ENCODE data around the gene IL34. TPM values are rescaled to one million over a fixed set of nuclear protein-coding genes. Genes with fewer than 3 reads are reported as not detected.

Gene IL34
- total and polyA plus RNA-seq, 2 experiments from 2014 or later: not detected

- H3K27ac ChIP-seq: no peak overlapping the region
- peaks cover 44% of the 10 kb centered on the region for H3K4me1 ChIP-seq (ENCODE audit: insufficient read depth)
- 78 to 86% methylated on average over 27 to 30 of the region's 30 CpGs for WGBS, 2 experiments (ENCODE audit: low coverage in 1 of 2, low lambda C conversion rate in 2 of 2, missing lambda C conversion rate in 2 of 2)
- H2AFZ ChIP-seq: no peak overlapping the region
- no peaks in the 10 kb centered on the region for H4K20me1 ChIP-seq (ENCODE audit: insufficient read depth)
- no peak for TF ChIP-seq EZH2phosphoT487 (IDR thresholded peaks at IDR 0.05; ENCODE audit: insufficient read depth, low read depth)
- TF ChIP-seq EZH2 (IDR thresholded peaks at IDR 0.05; ENCODE audit: insufficient read depth, poor library complexity, severe bottlenecking): no peak
- H3K27me3 ChIP-seq (replicated peaks; ENCODE audit: insufficient read depth): no peaks in the 10 kb centered on the region
- no peaks in the 10 kb centered on the region for H3K9me2 ChIP-seq (ENCODE audit: insufficient read depth)
- peaks cover 22% of the 10 kb centered on the region for H3F3A ChIP-seq (ENCODE audit: insufficient read depth)
- no peaks in the 10 kb centered on the region for H3K9me3 ChIP-seq (ENCODE audit: low read depth)
- no peak for DNase-seq
- no peaks in the 10 kb centered on the region for H3K36me3 ChIP-seq (ENCODE audit: low read depth)
- H3K4me3 ChIP-seq: no peak overlapping the region
- H3K79me2 ChIP-seq (ENCODE audit: insufficient read depth): no peaks in the 10 kb centered on the region
- H3K4me2 ChIP-seq (ENCODE audit: unreplicated experiment): no peak overlapping the region
- in situ Hi-C loops (cut with MboI): no loop called here
- H3K9ac ChIP-seq: no peak overlapping the region
These were observed 54.0 kb downstream of the IL34 start for GRCh38 chr16:70700101-70701020.

- no peak overlapping the region for H3K9ac ChIP-seq
- in situ Hi-C loops (cut with MboI): no loop called here
- H3K4me3 ChIP-seq: no peak overlapping the region
- no peaks in the 10 kb centered on the region for H3K79me2 ChIP-seq (ENCODE audit: insufficient read depth)
- no peaks in the 10 kb centered on the region for H3K9me2 ChIP-seq (ENCODE audit: insufficient read depth)
- H3F3A ChIP-seq (ENCODE audit: insufficient read depth): peaks cover 21% of the 10 kb centered on the region
- DNase-seq: no peak
- no peak overlapping the region for H3K27ac ChIP-seq
- TF ChIP-seq EZH2 (IDR thresholded peaks at IDR 0.05; ENCODE audit: insufficient read depth, poor library complexity, severe bottlenecking) (no peak), EZH2phosphoT487 (IDR thresholded peaks at IDR 0.05; ENCODE audit: insufficient read depth, low read depth) (no peak)
- 86 to 90% methylated on average over 3 of the region's 3 CpGs for WGBS, 2 experiments (ENCODE audit: low coverage in 1 of 2, low lambda C conversion rate in 2 of 2, missing lambda C conversion rate in 2 of 2)
- H4K20me1 ChIP-seq (ENCODE audit: insufficient read depth): no peaks in the 10 kb centered on the region
- no peaks in the 10 kb centered on the region for H3K36me3 ChIP-seq (ENCODE audit: low read depth)
- H3K4me2 ChIP-seq (ENCODE audit: unreplicated experiment): no peak overlapping the region
- H3K9me3 ChIP-seq (ENCODE audit: low read depth): no peaks in the 10 kb centered on the region
- no peaks in the 10 kb centered on the region for H3K27me3 ChIP-seq (replicated peaks; ENCODE audit: insufficient read depth)
- H3K4me1 ChIP-seq (ENCODE audit: insufficient read depth): peaks cover 48% of the 10 kb centered on the region
- no peak overlapping the region for H2AFZ ChIP-seq
These were observed 54.7 kb downstream of the IL34 start for GRCh38 chr16:70701036-70701435.

GRCh38 chr16:70701596-70701995 is 55.2 kb downstream of the IL34 start:
- WGBS, 2 experiments (ENCODE audit: low coverage in 1 of 2, low lambda C conversion rate in 2 of 2, missing lambda C conversion rate in 2 of 2): 71 to 73% methylated on average over 9 of the region's 9 CpGs
- Histone ChIP-seq H3K79me2 (ENCODE audit: insufficient read depth) (no peaks in the 10 kb centered on the region), H3K9ac (peak overlapping the region; percentile 80), H3K4me2 (ENCODE audit: unreplicated experiment) (no peak overlapping the region), H4K20me1 (ENCODE audit: insufficient read depth) (no peaks in the 10 kb centered on the region), H3K4me1 (ENCODE audit: insufficient read depth) (peaks cover 52% of the 10 kb centered on the region), H3K9me2 (ENCODE audit: insufficient read depth) (no peaks in the 10 kb centered on the region), H3K9me3 (ENCODE audit: low read depth) (no peaks in the 10 kb centered on the region), H2AFZ (no peak overlapping the region), H3F3A (ENCODE audit: insufficient read depth) (peaks cover 23% of the 10 kb centered on the region), H3K36me3 (ENCODE audit: low read depth) (no peaks in the 10 kb centered on the region), H3K27ac (peak overlapping the region; percentile 98), H3K27me3 (replicated peaks; ENCODE audit: insufficient read depth) (no peaks in the 10 kb centered on the region), H3K4me3 (no peak overlapping the region)
- no peak for TF ChIP-seq EZH2 (IDR thresholded peaks at IDR 0.05; ENCODE audit: insufficient read depth, poor library complexity, severe bottlenecking)
- no peak for TF ChIP-seq EZH2phosphoT487 (IDR thresholded peaks at IDR 0.05; ENCODE audit: insufficient read depth, low read depth)
- DNase-seq: no peak
- in situ Hi-C loops (cut with MboI): no loop called here

GRCh38 chr16:70701998-70702397 is 55.6 kb downstream of the IL34 start:
- Histone ChIP-seq H3K27ac (peak overlapping the region; percentile 98), H3K9me3 (ENCODE audit: low read depth) (no peaks in the 10 kb centered on the region), H3K27me3 (replicated peaks; ENCODE audit: insufficient read depth) (no peaks in the 10 kb centered on the region), H3K9me2 (ENCODE audit: insufficient read depth) (no peaks in the 10 kb centered on the region), H3K36me3 (ENCODE audit: low read depth) (no peaks in the 10 kb centered on the region), H2AFZ (no peak overlapping the region), H3K9ac (peak overlapping the region; percentile 80), H4K20me1 (ENCODE audit: insufficient read depth) (no peaks in the 10 kb centered on the region), H3K4me2 (ENCODE audit: unreplicated experiment) (no peak overlapping the region), H3F3A (ENCODE audit: insufficient read depth) (peaks cover 27% of the 10 kb centered on the region), H3K4me3 (no peak overlapping the region), H3K4me1 (ENCODE audit: insufficient read depth) (peaks cover 54% of the 10 kb centered on the region), H3K79me2 (ENCODE audit: insufficient read depth) (no peaks in the 10 kb centered on the region)
- in situ Hi-C loops (cut with MboI): no loop called here
- 80 to 87% methylated on average over 8 of the region's 8 CpGs for WGBS, 2 experiments (ENCODE audit: low coverage in 1 of 2, low lambda C conversion rate in 2 of 2, missing lambda C conversion rate in 2 of 2)
- DNase-seq: no peak
- TF ChIP-seq EZH2phosphoT487 (IDR thresholded peaks at IDR 0.05; ENCODE audit: insufficient read depth, low read depth) (no peak), EZH2 (IDR thresholded peaks at IDR 0.05; ENCODE audit: insufficient read depth, poor library complexity, severe bottlenecking) (no peak)
